HG02938 (cell line): ENCODE measurements around the gene PTGR3.
A peak's percentile ranks its signal among the peaks of the same experiment; 100 is the strongest.
"Not testable (repeated sequence)": the region's sequence is repeated elsewhere in the genome, so short reads cannot be mapped to it uniquely, and the experiment has no call there.

ENCODE experiments used
- ATAC-seq: cut with Tn5 transposase; IDR thresholded peaks from one replicate; pipeline ENCODE4 v1.9.1; 2021; ENCODE audit warnings: mild to moderate bottlenecking, moderate library complexity; ENCODE audit not compliant: unreplicated experiment

The PTGR3 gene

GRCh38 chr18:75204269-75204731, 4.6 kb downstream of the PTGR3 start:
- ATAC-seq: no peak

GRCh38 chr18:75203416-75204268, 5.3 kb downstream of the PTGR3 start:
- no peak for ATAC-seq

- no peak for ATAC-seq
Measured at GRCh38 chr18:75202696-75203365, 6.1 kb downstream of the PTGR3 start.

- ATAC-seq: no peak
Measured at GRCh38 chr18:75201282-75202270, 7.4 kb downstream of the PTGR3 start.

- no peak for ATAC-seq
Measured at GRCh38 chr18:75200605-75201280, 8.2 kb downstream of the PTGR3 start.

GRCh38 chr18:75200071-75200470, 8.9 kb downstream of the PTGR3 start:
- ATAC-seq: no peak

GRCh38 chr18:75199327-75199726, 9.6 kb downstream of the PTGR3 start:
- ATAC-seq: no peak

GRCh38 chr18:75198036-75198435, 10.9 kb downstream of the PTGR3 start:
- no peak for ATAC-seq

GRCh38 chr18:75192899-75193298, 16.0 kb downstream of the PTGR3 start:
- ATAC-seq: no peak

GRCh38 chr18:75189696-75190095, 19.2 kb downstream of the PTGR3 start:
- no peak for ATAC-seq

- not testable (repeated sequence) for ATAC-seq
Measured at GRCh38 chr18:75187702-75188101, 21.2 kb downstream of the PTGR3 start.

GRCh38 chr18:75185460-75185859, 23.5 kb downstream of the PTGR3 start:
- ATAC-seq: no peak

- ATAC-seq: no peak
Measured at GRCh38 chr18:75183973-75184493, 24.9 kb downstream of the PTGR3 start.

GRCh38 chr18:75183524-75183923, 25.4 kb downstream of the PTGR3 start:
- no peak for ATAC-seq

GRCh38 chr18:75179819-75180600, 28.9 kb downstream of the PTGR3 start:
- no peak for ATAC-seq

GRCh38 chr18:75178376-75178775, 30.6 kb downstream of the PTGR3 start:
- ATAC-seq: no peak

- no peak for ATAC-seq
Measured at GRCh38 chr18:75176849-75177248, 32.1 kb downstream of the PTGR3 start.

- ATAC-seq: no peak
Measured at GRCh38 chr18:75173738-75174137, 35.2 kb downstream of the PTGR3 start.

GRCh38 chr18:75173125-75173432, 35.9 kb downstream of the PTGR3 start:
- ATAC-seq: peak; percentile 99
